ENCODE measurements around the gene EXD3.

The EXD3 gene

GRCh38 chr9:137367506-137368430 is 55.2 kb downstream of the EXD3 start:
- no peak overlapping the region for H3K4me3 ChIP-seq (ENCODE audit: low read depth, low read length)

GRCh38 chr9:137366891-137367381 is 56.0 kb downstream of the EXD3 start:
- H3K4me3 ChIP-seq (ENCODE audit: low read depth, low read length) = no peak overlapping the region

- no peak overlapping the region for H3K4me3 ChIP-seq (ENCODE audit: low read depth, low read length)
Measured at GRCh38 chr9:137366445-137366810, 56.5 kb downstream of the EXD3 start.

DNA sequence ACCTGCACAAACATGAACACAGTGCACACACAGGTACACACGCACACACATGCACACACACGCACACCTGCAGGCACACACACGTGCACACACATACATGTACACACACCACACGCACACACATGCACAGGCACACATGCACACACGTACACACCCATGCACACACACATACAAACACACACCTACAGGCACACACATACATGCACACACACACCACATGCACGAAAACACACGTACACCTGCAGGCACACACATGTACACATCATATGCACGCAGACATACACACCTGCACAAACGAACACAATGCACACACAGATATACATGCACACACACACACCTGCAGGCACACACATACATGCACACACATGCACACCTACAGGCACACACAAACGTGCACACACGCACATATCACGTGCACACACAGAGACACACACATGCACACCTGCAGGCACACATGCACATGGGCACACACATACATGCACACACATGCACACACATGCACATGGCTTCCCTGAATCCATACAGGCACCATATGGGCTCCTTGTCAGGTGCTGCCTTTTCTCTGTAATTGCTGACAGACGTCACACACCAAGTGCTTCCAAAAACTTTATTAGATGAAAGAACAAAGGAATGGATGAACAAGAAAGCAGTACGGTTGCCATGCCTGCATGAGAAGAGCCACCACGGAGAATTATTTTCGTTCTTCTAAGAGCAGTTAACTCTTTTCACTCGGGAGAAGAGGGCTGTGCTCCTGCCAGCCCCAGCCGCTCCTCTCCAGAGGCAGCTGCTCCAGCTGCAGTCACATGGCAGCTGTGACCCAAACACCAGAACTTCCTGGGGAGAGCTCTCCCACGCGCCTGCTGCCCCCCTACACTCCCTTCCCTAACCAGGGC is 57.2 kb downstream of the EXD3 start:
- no peak overlapping the region for H3K4me3 ChIP-seq (ENCODE audit: low read depth, low read length)

- H3K4me3 ChIP-seq (ENCODE audit: low read depth, low read length) = no peak overlapping the region
Measured at GRCh38 chr9:137365056-137365455, 57.9 kb downstream of the EXD3 start.

DNA sequence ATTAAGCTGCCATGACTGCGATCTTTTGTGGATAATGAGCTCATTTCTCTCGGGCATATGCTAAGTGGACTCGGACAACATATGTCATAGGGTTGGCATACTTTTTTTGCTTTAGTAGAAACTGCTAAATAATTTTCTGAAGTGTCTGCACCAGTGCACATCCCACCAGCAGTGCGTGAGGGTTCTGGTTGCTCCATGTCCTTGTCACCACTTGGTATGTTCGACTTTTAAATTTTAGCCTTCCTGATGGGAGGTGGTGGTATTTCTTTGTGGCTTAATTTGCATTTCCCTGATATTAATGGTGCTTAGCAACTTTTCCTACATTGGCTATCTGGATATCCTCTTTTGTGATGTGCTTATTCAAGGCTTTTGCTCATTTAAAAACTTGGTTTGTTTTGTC is 63.1 kb downstream of the EXD3 start:
- no peak overlapping the region for H3K4me3 ChIP-seq (ENCODE audit: low read depth, low read length)

DNA sequence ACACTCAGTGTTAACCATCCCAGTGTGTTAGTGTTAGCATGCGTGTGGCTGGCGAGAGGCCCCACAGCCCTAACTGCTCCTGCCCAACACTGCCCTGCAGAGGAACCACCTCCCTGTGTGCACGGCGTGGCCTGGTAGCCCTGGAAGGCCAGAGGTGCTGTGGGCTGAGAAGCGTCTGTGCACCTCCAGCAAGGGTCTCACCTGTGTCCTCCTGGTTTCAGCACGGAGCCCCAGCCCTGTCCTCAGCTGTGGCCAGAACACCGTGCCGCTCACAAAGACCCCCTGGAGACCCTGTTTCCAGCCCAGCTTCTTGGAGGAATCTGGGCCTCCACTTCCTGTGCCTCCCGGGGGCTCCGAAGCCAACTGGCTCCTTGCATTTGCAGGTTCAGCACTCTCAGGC is 64.8 kb downstream of the EXD3 start:
- no peak overlapping the region for H3K4me3 ChIP-seq (ENCODE audit: low read depth, low read length)

GRCh38 chr9:137357166-137357565 is 65.8 kb downstream of the EXD3 start:
- no peak overlapping the region for H3K4me3 ChIP-seq (ENCODE audit: low read depth, low read length)

DNA sequence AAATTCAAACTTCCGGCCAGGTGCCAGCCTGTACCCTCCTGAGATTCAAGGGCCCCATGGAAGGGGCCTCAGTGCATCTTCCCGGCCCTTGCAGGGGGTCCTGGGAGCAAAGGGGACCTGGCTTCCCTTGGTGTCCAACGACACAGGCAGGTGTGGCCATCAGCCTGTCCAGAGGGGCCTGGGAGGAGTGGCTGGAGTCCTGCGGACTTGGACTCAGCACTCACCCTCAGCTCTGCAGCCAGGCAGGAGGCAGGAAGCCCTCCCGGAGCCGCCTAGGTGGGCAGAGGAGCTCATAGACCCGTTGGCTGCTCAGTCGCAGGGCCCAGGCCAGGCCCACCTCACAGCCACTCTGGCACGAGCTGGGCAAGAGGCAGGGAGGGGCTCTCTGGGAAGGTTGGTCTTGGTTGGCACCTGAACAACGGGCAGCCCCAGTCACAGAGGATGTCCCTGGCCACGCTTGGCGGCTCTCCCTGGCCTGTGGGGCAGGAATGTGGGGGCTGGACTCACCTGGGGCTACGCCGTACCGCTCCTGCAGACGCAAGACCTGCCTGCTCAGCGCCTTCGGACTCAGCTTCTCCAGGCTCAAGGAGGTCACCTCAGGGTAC is 67.1 kb downstream of the EXD3 start:
- no peak overlapping the region for H3K4me3 ChIP-seq (ENCODE audit: low read depth, low read length)

DNA sequence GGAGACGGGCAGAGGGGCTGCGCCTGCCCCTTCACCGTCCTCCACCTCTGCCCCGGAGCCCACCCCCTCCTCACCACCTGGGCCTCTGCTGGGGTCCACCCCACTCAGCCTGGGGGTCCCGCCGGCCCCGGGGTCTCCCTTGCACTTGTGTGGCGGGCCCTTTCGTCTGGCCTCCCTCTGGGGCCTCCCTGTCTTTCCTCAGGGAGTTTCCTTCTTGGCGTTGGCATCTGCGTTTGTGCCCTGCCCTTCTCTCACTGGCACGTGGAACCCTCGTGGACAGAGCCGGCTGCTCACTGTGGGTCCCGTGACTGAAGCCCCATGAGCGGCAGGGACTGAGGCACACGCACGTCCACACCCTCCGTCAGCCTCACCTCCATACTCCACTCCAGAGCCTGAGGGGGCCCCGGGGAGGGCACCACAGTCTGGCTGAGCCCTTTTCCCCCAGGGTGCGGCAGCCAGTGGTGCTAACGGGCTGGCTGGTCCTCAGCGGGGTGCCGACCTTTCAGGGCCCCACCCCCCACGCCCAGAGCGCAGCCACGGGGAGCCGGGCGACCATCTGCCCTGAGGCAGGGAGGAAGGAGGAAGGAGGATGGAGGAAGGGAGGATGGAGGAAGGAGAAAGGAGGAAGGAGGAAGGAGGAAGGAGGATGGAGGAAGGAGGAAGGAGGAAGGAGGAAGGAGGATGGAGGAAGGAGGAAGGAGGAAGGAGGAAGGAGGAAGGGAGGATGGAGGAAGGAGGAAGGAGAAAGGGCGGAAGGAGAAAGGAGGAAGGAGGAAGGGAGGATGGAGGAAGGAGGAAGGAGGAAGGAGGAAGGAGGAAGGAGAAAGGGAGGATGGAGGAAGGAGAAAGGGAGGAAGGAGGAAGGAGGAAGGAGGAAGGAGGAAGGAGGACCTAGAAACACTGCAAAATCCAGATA is 67.9 kb downstream of the EXD3 start:
- no peak overlapping the region for H3K4me3 ChIP-seq (ENCODE audit: low read depth, low read length)

DNA sequence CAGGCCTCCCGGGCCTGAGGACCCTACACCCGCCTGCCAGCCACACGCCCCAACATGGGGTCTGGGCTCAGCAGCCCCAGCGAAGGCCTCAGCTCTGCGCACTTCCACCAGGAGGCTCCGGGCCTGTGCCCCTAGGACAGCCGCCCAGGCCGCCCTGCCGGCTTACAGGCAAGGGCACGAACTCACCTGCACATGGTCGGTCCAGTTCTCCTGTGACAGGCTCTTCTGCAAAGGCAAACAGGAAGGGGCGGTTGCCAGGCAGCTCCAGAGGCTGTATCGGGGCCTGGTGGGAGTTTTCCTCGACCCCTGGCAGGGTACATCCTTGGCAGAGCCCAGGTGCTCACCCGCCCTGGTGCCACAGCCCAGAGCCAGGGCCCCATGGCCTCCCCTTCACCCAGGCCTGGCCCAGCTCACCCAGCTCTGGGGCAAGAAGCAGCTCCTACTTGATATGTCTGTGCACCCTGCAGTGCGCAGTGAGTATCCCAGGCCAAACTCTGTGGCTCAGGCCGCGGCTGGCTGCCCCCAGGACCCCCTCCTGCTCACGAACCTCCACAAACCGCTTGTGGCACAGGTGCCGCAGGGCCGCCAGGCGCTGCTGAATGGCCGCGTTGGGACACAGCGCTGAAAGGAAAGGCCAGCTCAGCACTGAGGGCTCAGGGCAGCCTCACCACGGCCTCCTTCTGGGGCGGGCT is 68.7 kb downstream of the EXD3 start:
- H3K4me3 ChIP-seq (ENCODE audit: low read depth, low read length) = no peak overlapping the region

- no peak overlapping the region for H3K4me3 ChIP-seq (ENCODE audit: low read depth, low read length)
Measured at GRCh38 chr9:137353223-137354152, 69.5 kb downstream of the EXD3 start.

DNA sequence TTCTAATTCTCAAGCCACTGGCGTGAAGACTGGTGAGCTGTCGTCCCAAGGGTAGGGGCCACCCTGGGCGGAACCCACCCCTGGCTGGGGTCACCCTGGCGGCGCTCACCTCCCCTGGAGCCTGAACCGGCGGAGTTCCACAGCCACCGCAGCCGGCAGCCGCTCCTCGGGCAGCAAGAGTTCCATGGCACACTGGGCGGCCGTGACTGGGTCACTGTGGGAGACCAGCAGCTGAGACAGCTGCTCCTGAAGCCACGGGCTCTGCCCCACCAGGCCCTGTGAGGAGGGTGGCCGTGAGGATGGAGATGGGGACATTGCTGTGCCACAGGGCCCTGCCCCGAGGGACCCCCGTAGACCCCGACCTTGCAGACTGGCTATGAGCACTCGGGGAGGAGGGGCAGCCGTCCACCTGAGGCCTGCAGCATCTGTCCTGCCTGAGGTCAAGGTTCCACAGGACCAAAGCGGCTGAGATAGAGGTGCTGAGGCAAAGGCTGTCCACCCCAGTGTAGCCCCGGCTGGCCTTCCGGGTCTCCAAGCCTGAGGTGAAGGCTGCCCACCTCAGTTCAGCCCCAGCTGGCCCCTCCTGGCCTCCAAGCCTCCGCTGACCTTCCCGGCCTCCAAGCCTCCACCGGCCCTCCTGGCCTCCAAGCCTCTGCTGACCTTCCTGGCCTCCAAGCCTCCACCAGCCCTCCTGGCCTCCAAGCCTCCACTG is 70.3 kb downstream of the EXD3 start:
- no peak overlapping the region for H3K4me3 ChIP-seq (ENCODE audit: low read depth, low read length)

DNA sequence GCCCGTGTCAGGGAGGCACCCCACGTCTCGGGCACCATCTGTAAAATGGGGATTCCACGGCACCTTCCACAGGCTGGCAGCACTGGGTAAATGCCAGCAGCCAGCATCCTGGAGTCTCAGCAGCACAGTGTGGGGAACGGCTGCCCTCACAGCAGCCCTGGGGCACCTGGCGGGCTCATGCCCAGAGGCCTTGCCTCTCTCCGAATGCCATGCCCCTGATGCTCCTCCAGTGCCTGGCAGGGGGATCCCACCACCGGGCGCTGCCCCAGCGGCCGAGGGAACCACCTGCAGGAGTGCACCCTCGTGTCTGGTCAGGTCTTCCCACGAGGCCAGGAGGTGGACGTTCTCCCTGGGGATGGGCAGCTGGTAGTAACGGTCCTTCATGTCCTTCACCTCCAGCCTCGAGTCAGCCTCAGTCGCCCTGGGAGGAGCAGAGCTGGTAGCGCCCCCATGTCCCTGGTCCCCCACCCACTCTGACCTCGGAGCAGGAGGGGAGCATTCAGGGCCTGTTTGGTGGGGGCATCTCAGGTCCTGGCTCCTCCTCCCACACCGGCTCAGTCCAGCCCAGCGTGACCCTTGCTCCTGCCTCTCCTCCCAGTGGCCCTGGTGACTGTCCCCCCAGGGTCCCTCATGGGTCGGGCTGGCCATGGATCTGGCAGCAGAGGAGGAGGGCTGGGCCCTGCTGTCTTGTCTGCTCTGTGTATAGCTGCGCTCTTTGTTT is 71.0 kb downstream of the EXD3 start:
- H3K4me3 ChIP-seq (ENCODE audit: low read depth, low read length) = no peak overlapping the region

DNA sequence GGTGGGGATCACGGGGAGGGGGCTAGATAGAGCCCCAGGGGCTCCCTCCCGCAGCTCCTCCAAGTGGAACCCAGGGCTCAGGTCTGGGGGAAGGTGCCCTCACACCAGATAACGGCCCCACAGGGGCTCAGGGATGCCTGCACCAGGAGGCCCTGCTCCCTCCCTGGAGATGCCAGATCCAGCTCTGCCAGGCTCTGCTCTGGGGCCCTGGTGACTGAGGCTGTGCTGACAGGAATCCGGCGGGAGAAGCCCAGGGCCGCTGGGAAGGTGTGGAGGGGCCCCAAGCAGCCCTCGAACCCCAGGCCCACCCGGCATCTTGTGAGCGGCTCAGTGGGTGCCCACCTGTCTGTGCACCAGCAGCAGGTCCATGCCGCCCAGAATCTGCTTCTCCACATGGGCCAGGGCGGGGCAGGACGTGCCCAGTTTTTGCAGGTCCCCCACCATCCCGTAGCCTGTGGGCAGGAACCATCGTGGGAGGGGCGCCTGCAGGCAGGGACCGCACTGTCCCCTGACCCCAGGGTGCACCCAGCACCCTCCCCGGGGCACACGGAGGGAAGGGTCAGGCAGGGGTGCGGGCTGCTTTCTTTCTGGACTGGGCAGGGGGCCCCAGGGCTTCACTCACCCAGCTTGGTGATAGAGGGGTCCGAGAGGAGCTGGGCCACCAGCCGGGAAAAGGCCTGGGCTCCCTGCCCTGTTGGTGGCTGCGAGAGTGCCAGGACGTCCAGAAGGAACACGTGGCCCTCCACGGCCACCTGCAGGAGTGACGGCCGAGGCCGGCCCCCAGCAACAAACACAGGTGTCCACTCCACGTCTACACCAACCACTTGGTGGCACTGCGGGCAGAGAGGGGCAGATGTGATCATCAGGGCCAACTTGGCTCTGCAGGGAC is 72.0 kb downstream of the EXD3 start:
- H3K4me3 ChIP-seq (ENCODE audit: low read depth, low read length) = no peak overlapping the region

DNA sequence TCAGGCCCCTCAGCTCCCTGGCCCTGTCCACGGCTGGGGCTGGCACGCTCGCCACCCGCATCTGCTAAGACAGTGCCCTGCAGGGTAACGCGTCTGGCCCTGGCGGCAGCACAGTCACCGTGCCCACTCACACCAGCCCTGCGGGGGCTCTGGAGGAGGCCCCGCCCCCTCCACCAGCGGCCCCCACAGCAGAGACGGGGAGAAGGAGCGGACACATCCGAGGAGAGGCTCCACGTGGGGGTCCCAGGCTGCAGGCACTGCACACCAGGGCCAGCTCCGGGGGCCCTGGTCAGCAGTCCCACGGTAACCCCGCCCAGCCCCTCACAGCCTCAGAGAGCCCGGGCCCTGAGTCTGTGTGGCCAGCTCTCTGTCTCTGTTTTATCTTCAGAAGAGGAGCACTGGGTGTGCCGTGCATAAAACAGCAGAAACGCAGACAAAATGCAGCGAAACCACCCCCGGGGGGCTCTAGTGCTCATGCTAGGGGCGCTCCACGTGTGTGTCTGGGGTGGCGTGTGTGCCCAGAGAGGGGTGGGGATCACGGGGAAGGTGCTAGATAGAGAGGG is 73.4 kb downstream of the EXD3 start:
- H3K4me3 ChIP-seq (ENCODE audit: low read depth, low read length) = no peak overlapping the region

Measured in iPS-11a (cell line).